Esophagus squamous epithelium (tissue), 5 donors: Measurements from ENCODE around the gene NUDT16L1. TPM values are rescaled to one million over a fixed set of nuclear protein-coding genes. Genes with fewer than 3 reads are reported as not detected.

ENCODE experiments used
- DNase-seq: peaks from one replicate; lab custom pipeline; 2025; lab: John Stamatoyannopoulos, UW
- H3K27ac ChIP-seq, 4 donors: fragments of 200-600 bp; sonication (generic); one replicate each; pipeline ENCODE4 v1.5.1; 2016 to 2019; ENCODE audit warnings: mild to moderate bottlenecking in 1 of 4
- H3K27me3 ChIP-seq, 4 donors: fragments of 200-600 bp; sonication (generic); 1 replicate in 3 of 4; 2 replicates in 1 of 4; pipeline versions ENCODE4 v1.5.1 to v1.6.0; 2017 to 2021; ENCODE audit warnings: antibody characterized with exemption in 1 of 4
- H3K36me3 ChIP-seq, 3 donors: fragments of 200-600 bp; sonication (generic); one replicate each; pipeline ENCODE4 v1.5.1; 2016 to 2019
- H3K4me1 ChIP-seq, 3 donors: fragments of 200-600 bp; sonication (generic); one replicate each; pipeline ENCODE4 v1.5.1; 2017 to 2019
- H3K4me3 ChIP-seq, 4 donors: fragments of 200-600 bp; sonication (generic); 1 replicate in 3 of 4; 2 replicates in 1 of 4; pipeline ENCODE4 v1.5.1; 2016 to 2019; ENCODE audit warnings: mild to moderate bottlenecking in 2 of 4, moderate library complexity in 1 of 4
- H3K9me3 ChIP-seq, 3 donors: fragments of 200-600 bp; sonication (generic); one replicate each; pipeline ENCODE4 v1.5.1; 2016 to 2019
- CTCF ChIP-seq, 6 experiments: fragments of 450-650 bp in 4 of 6; fragments of 200-600 bp in 2 of 6; sonication (generic) in 2 of 6; IDR thresholded peaks; one replicate each; pipeline ENCODE4 v1.5.1; 2016 to 2019; ENCODE audit warnings: antibody characterized with exemption in 6 of 6, mild to moderate bottlenecking in 4 of 6, moderate library complexity in 4 of 6
- POLR2A ChIP-seq, 4 donors: fragments of 450-650 bp; IDR thresholded peaks; one replicate each; pipeline ENCODE4 v1.6.1; 2017; ENCODE audit warnings: antibody characterized with exemption in 4 of 4, mild to moderate bottlenecking in 4 of 4, moderate library complexity in 3 of 4
- WGBS, 2 donors: methylation state at CpG; one replicate each; pipeline ENCODE4 v1.1.5; 2018; 5-methylcytosine and 5-hydroxymethylcytosine counted together
- intact Hi-C: fragments of 100-400 bp; cut with DNase I; formaldehyde crosslinking; loops from one replicate; pipeline ENCODE4 v1.15.0; 2022
- total RNA-seq, 4 donors: library from RNA; depleted of rRNA; stranded (reverse); fragments of >200 nt; gene quantifications; one replicate each; pipeline ENCODE4 v1.1.0, GENCODE V29; 2016
- donor health status: DM: yes; HTN: yes; CAD: no.

Gene NUDT16L1
- total RNA-seq, 4 donors from 2014 or later = 18.5 to 27.8 (median 21.0) TPM

GRCh38 chr16:4718466-4718865, 25.1 kb downstream of the NUDT16L1 start:
- WGBS, 2 donors = 76 to 80% methylated on average over 2 to 4 of the region's 5 CpGs
- no peaks in the 10 kb centered on the region for H3K4me1 ChIP-seq

GRCh38 chr16:4723071-4723767, 29.9 kb downstream of the NUDT16L1 start:
- H3K27ac ChIP-seq = no peak overlapping the region
- DNase-seq = no peak
- intact Hi-C loops = no loop called here
- peaks cover 2 to 87% (median 8%) of the 10 kb centered on the region in 3 donors for H3K36me3 ChIP-seq
- no peak overlapping the region for H3K4me3 ChIP-seq
- H3K4me1 ChIP-seq = no peaks in the 10 kb centered on the region
- 97% methylated on average over 14 of the region's 14 CpGs for WGBS, 2 donors
- no peaks in the 10 kb centered on the region for H3K27me3 ChIP-seq
- no peaks in the 10 kb centered on the region for H3K9me3 ChIP-seq
- TF ChIP-seq CTCF (IDR thresholded peaks at IDR 0.05) (no peak), POLR2A (IDR thresholded peaks at IDR 0.05) (no peak)

More at GRCh38 chr16:4718466-4718865, 25.1 kb downstream of the NUDT16L1 start:
- DNase-seq = no peak
- no peak overlapping the region for H3K4me3 ChIP-seq
- H3K9me3 ChIP-seq = no peaks in the 10 kb centered on the region
- peaks cover 0 to 78% (median 8%) of the 10 kb centered on the region in 3 donors for H3K36me3 ChIP-seq
- intact Hi-C loops = no loop called here
- no peak overlapping the region for H3K27ac ChIP-seq
- TF ChIP-seq CTCF (IDR thresholded peaks at IDR 0.05) (no peak), POLR2A (IDR thresholded peaks at IDR 0.05) (no peak)
- H3K27me3 ChIP-seq = no peaks in the 10 kb centered on the region

GRCh38 chr16:4724661-4725270, 31.4 kb downstream of the NUDT16L1 start:
- 85% methylated on average over 10 to 11 of the region's 11 CpGs for WGBS, 2 donors
- no peaks in the 10 kb centered on the region for H3K27me3 ChIP-seq
- H3K27ac ChIP-seq = no peak overlapping the region
- H3K9me3 ChIP-seq = no peaks in the 10 kb centered on the region
- TF ChIP-seq CTCF (IDR thresholded peaks at IDR 0.05) = no peak
- TF ChIP-seq POLR2A (IDR thresholded peaks at IDR 0.05) = no peak
- H3K36me3 ChIP-seq = peaks cover 5 to 88% (median 16%) of the 10 kb centered on the region in 3 donors
- no peaks in the 10 kb centered on the region for H3K4me1 ChIP-seq
- DNase-seq = no peak
- intact Hi-C loops = no loop called here
- H3K4me3 ChIP-seq = no peak overlapping the region

GRCh38 chr16:4726616-4727015, 33.3 kb downstream of the NUDT16L1 start:
- H3K27ac ChIP-seq = no peak overlapping the region
- H3K36me3 ChIP-seq = peaks cover 5 to 100% (median 25%) of the 10 kb centered on the region in 3 donors
- no peak for DNase-seq
- H3K4me3 ChIP-seq = no peak overlapping the region
- no peaks in the 10 kb centered on the region for H3K9me3 ChIP-seq
- 79 to 83% methylated on average over 3 to 6 of the region's 18 CpGs for WGBS, 2 donors
- H3K27me3 ChIP-seq = no peaks in the 10 kb centered on the region
- intact Hi-C loops = no loop called here
- TF ChIP-seq POLR2A (IDR thresholded peaks at IDR 0.05) (no peak), CTCF (IDR thresholded peaks at IDR 0.05) (no peak)
- H3K4me1 ChIP-seq = no peaks in the 10 kb centered on the region

GRCh38 chr16:4728676-4729075, 35.3 kb downstream of the NUDT16L1 start:
- intact Hi-C loops = no loop called here
- DNase-seq = no peak
- TF ChIP-seq POLR2A (IDR thresholded peaks at IDR 0.05) (no peak), CTCF (IDR thresholded peaks at IDR 0.05) (no peak)
- Histone ChIP-seq H3K36me3 (peaks cover 5 to 85% (median 25%) of the 10 kb centered on the region in 3 donors), H3K9me3 (no peaks in the 10 kb centered on the region), H3K4me1 (peaks cover 0 to 16% (median 6%) of the 10 kb centered on the region in 3 donors), H3K27ac (no peak overlapping the region), H3K27me3 (no peaks in the 10 kb centered on the region), H3K4me3 (no peak overlapping the region)
- WGBS, 2 donors = 97% methylated on average over 3 to 5 of the region's 8 CpGs
